Sigmoid colon (tissue), 4 donors: ENCODE data around the gene CLIC3.

Experiments
- CTCF ChIP-seq, 4 experiments: fragments of 450-650 bp in 3 of 4; fragments of 200-600 bp in 1 of 4; IDR thresholded peaks; one replicate each; pipeline ENCODE4 v1.5.1; 2016 to 2019; ENCODE audit warnings: antibody characterized with exemption in 4 of 4, mild to moderate bottlenecking in 3 of 4, moderate library complexity in 2 of 4
- EP300 ChIP-seq, 4 donors: sonication (generic); formaldehyde crosslinking; IDR thresholded peaks; one replicate each; pipeline ENCODE4 v1.6.1; 2017; ENCODE audit warnings: antibody characterized with exemption in 4 of 4
- POLR2A ChIP-seq, 2 donors: fragments of 450-650 bp; IDR thresholded peaks; one replicate each; pipeline ENCODE4 v1.6.1; 2016; ENCODE audit warnings: antibody characterized with exemption in 2 of 2, mild to moderate bottlenecking in 2 of 2, moderate library complexity in 2 of 2

- TF ChIP-seq EP300 (IDR thresholded peaks at IDR 0.05) (no peak), CTCF (IDR thresholded peaks at IDR 0.05) (no peak), POLR2A (IDR thresholded peaks at IDR 0.05) (no peak)
These were observed 37.9 kb downstream of the CLIC3 start for GRCh38 chr9:136958473-136958872.
